OCI-LY7 (cell line): ENCODE data around the gene MTFR2.

Experiments
- EZH2phosphoT487 ChIP-seq: fragments of 200-600 bp; sonication (generic); IDR thresholded peaks from 2 replicates; pipeline ENCODE4 v1.6.1; 2018; ENCODE audit warnings: low read depth, borderline replicate concordance, mild to moderate bottlenecking, mixed run types, antibody characterized with exemption, low read length, moderate library complexity, mixed read lengths
- TF ChIP-seq, protein P1 (sequence below): fragments of 200-600 bp; sonication (generic); conservative IDR thresholded peaks from 2 replicates; pipeline ENCODE4 v1.5.1; 2014; ENCODE audit warnings: mild to moderate bottlenecking, antibody characterized with exemption, low read length, moderate library complexity, mixed read lengths

DNA sequence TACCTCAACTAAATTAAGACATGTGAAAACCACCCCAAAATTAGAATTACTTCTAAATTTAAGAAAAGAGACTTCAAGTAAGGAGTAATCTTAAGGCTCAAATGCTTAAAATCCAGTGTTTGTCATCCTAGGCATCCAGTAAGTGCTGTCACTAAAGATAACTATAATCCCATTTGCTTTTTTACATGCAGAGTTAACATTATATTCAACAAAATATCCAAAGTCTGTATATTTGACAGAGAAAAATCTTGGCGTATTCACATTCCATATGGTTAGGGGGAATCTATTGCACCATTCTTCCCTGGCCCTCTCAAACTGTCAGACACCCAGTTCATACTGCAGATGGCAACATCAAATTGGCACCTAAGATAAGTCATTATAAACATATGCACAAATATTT is 17.4 kb downstream of the MTFR2 start:
- TF ChIP-seq, protein P1, sequence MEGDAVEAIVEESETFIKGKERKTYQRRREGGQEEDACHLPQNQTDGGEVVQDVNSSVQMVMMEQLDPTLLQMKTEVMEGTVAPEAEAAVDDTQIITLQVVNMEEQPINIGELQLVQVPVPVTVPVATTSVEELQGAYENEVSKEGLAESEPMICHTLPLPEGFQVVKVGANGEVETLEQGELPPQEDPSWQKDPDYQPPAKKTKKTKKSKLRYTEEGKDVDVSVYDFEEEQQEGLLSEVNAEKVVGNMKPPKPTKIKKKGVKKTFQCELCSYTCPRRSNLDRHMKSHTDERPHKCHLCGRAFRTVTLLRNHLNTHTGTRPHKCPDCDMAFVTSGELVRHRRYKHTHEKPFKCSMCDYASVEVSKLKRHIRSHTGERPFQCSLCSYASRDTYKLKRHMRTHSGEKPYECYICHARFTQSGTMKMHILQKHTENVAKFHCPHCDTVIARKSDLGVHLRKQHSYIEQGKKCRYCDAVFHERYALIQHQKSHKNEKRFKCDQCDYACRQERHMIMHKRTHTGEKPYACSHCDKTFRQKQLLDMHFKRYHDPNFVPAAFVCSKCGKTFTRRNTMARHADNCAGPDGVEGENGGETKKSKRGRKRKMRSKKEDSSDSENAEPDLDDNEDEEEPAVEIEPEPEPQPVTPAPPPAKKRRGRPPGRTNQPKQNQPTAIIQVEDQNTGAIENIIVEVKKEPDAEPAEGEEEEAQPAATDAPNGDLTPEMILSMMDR = no peak
- TF ChIP-seq EZH2phosphoT487 = no peak
